Stimulated activated CD4-positive, alpha-beta T cell treated with anti-CD3 and anti-CD28 coated beads, Interleukin-15, amount 100 ng/mL, for 48 hours (primary cell): ENCODE results near the gene SDK2.
A peak's percentile ranks its signal among the peaks of the same experiment; 100 is the strongest.
"Not testable (repeated sequence)": the region's sequence is repeated elsewhere in the genome, so short reads cannot be mapped to it uniquely, and the experiment has no call there.

Experiments used
- DNase-seq, 2 donors: peaks; one replicate each; pipeline ENCODE4 v3.0.0-alpha.2; 2020; ENCODE audit warnings: low read depth in 2 of 2

The SDK2 gene

GRCh38 chr17:73323409-73324159 is 320.7 kb downstream of the SDK2 start:
- no peak for DNase-seq

GRCh38 chr17:73320601-73321264 is 323.5 kb downstream of the SDK2 start:
- DNase-seq = no peak

DNA sequence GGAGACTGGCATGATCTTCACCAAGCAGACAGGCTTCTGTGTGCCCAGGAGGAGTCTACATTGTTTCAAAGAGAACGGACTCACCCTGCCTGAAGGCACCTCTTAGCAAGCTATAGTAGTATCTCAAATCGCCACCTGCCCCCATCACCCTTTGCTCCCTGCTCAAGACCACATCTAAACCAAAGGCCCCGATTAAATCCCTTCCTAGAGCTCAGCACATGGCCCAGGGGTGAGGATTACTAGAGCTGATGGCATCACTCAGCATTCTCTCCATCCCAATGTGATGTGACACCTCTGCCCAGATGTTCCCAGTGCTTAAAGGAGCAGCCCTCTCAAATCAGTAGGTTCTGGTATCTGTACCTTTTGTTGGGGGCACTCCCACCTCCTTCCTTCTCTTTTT is 324.5 kb downstream of the SDK2 start:
- DNase-seq = no peak

DNA sequence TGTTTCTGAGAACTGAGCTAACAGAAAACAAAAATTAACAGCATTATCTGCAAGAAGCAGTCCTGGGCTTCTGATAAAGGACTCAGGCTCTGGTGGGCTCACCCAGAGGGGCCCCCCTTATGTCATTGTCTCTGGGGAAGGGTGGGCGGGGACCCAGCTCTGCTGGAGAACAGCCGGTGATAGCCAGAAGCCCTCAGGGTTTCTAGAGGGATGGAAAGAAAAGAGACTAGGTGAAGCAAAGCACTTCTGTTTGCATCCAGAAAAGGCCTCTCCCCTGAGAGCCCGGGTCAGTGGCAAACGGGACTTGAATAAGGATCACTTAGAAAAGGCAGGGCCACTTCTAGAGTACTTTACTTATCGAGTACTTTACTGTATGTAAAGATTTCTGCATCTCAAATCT is 325.4 kb downstream of the SDK2 start:
- DNase-seq = no peak

- no peak for DNase-seq
These were observed 325.8 kb downstream of the SDK2 start for GRCh38 chr17:73318427-73318813.

DNA sequence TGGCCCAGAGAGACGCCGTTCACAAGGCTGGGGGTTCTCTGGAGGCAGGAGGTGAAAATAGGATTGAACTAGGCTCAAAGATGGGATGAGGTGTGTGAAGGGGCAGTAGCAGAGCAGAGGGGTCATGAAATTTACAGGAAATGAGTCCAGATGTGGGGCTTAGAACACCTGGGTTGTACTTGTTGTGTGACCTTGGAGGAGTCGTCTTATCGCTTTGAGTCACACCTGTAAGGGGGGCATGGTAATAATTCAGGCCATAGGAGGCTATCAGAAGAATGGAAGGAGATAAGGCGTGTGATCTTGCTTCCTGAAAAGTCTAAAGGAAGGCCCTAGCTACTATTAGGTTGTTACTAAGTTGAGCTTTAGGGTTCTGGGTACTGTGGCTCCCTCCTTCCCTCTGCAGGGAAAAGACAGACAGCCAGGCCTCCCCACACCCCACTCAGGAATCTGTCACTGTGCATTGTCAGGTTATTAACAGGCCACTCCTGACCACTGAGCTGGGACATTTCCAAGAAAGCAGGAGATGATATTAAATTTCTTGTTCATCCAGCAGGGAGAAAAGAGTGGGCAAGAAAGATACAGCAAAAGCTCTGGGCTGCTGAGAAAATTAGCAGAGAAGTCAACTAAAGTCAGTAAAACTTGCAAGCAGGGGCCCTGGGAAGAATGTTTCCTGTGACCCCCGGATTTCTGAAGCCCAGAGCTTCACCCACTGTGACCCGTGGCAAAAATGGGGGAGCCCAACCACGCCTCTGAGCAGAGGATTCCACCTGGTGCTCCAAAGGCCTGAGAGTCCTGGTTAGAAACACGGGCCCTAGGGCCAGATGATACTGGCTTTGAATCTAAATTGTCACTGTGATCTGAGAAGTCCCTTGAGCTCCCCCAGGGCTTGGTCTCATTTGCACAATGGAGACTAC is 326.5 kb downstream of the SDK2 start:
- no peak for DNase-seq

- DNase-seq = no peak
These were observed 327.2 kb downstream of the SDK2 start for GRCh38 chr17:73316919-73317505.

DNA sequence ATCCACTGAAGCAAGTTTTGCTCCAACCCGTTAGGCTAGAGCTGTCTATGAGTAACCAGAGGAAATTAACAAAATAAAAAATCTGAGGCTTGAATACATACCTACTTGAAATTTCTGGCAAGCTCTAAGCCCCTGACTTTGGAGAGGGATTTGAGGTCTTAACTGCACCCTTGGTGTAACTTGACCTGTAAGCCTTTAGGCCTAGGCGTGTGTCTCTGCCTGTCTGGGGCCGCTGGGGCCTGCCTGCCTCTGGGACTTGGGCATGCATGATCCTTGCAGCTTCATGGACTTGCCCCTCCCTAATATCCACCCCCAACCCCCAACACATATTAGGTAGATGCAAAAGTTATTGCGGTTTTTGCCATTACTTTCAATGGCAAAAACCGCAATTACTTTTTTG is 328.8 kb downstream of the SDK2 start:
- DNase-seq = no peak

DNA sequence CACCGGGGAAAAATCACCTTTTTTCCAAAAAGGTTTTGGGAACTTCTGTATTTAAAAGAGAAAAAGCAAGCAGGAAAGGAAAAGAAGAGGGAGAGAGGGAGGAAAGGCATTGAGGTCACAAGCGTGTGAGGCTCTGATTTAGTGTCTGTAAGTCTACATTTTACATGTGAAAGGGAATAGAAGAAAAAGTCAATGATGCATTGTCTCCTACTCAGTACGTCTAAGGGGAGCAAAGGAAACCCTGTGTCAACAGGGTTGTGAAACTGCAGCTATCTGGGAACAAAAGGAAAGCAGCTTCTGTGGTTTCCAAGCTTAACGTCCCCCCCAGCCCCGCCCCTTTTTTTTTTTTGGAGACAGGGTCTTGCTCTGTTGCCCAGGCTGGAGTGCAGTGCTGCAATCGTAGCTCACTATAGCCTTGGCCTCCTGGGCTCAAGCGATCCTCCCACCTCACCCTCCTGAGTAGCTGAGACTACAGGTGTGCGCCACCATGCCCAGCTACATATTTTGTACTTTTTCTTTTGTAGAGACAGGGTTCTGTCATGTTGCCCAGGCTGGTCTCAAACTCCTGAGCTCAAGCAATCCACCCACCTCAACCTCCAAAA is 330.6 kb downstream of the SDK2 start:
- DNase-seq = no peak

DNA sequence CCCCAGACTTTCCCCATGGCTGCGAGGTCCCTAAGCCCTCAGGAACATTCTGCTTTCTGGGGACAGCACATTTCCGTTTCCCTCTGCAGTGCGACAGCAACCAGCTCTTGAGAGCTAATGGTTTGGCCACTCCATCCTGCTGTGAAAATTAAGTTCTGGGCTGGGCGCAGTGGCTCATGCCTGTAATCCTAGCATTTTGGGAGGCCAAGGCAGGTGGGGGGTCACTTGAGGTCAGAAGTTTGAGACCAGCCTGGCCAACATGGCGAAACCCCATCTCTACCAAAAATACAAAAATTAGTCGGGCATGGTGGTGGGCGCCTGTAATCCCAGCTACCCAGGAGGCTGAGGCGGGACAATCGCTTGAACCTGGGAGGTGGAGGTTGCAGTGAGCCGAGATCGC is 331.4 kb downstream of the SDK2 start:
- not testable (repeated sequence) for DNase-seq

GRCh38 chr17:73311781-73312641 is 332.2 kb downstream of the SDK2 start, which contains the start of gene CDC42EP4:
Gene CDC42EP4 (minus strand): TSS chr17:73312001. CDS start chr17:73286500, 25,501 bp downstream.
- peak; percentile 71 to 79 for DNase-seq

GRCh38 chr17:73311428-73311780 is 332.8 kb downstream of the SDK2 start:
- no peak for DNase-seq

DNA sequence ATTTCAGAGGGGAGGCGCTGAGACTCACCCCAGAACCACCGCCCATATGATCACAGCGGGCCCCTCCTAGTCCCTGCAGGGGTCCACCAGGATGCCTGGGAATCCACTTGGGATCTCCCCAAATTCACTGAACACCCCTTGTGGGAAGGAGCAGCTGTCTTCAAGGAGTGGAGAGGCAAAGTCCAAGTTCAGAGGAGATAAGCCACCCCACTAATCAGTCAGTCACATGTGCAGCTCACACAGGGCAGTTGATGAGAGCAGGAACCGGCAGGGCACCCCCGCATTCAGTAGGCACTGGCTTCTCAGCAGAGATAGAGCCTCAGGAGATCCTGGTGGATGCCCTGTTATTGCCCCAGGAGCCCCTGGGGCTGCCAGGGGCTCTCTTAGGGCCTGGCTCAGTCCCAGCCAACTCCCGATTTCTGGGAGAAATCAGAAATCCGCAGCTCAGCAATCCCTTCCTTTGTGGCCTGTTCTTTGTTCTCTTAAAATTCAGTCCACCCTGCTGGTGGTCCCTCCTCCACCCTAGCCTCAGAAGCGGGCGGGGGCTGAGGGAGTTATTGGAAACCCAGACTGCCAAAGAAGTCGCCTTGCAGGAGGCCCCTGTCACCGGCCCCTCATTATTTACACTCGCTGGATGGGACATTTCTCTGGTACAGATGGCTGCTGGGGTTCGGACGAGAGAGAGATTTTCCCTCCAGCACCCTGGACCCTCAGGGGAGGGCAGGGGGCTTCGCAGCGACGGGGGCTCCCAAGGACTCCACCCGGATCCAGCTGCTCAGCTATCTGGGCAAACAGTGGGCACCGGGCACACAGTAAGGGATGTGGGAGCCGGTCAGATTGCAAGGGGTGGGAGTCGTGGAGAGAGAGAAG is 334.3 kb downstream of the SDK2 start:
- no peak for DNase-seq

- DNase-seq = not testable (repeated sequence)
These were observed 335.3 kb downstream of the SDK2 start for GRCh38 chr17:73308959-73309358.

- DNase-seq = no peak
These were observed 336.0 kb downstream of the SDK2 start for GRCh38 chr17:73308017-73308823.

- no peak for DNase-seq
These were observed 337.1 kb downstream of the SDK2 start for GRCh38 chr17:73307130-73307529.

GRCh38 chr17:73305845-73306836 is 338.1 kb downstream of the SDK2 start:
- DNase-seq = no peak
